HG03135 (cell line): ENCODE data around the gene GPATCH2L.

Source experiments
- ATAC-seq: cut with Tn5 transposase; IDR thresholded peaks from one replicate; pipeline ENCODE4 v1.9.1; 2021; ENCODE audit warnings: mild to moderate bottlenecking, moderate library complexity; ENCODE audit not compliant: unreplicated experiment

Gene GPATCH2L

GRCh38 chr14:76252471-76252870 lies 100.7 kb downstream of the GPATCH2L start:
- no peak for ATAC-seq

- no peak for ATAC-seq
These were observed 101.4 kb downstream of the GPATCH2L start for GRCh38 chr14:76253111-76253510.

- ATAC-seq = no peak
These were observed 104.8 kb downstream of the GPATCH2L start for GRCh38 chr14:76256545-76256944.

- no peak for ATAC-seq
These were observed 105.5 kb downstream of the GPATCH2L start for GRCh38 chr14:76257111-76257803.

- ATAC-seq = no peak
These were observed 106.2 kb downstream of the GPATCH2L start for GRCh38 chr14:76257842-76258397.

- no peak for ATAC-seq
These were observed 107.5 kb downstream of the GPATCH2L start for GRCh38 chr14:76259029-76259735.

- ATAC-seq = no peak
These were observed 109.0 kb downstream of the GPATCH2L start for GRCh38 chr14:76260749-76261148.

GRCh38 chr14:76261371-76261811 lies 109.7 kb downstream of the GPATCH2L start:
- ATAC-seq = no peak

- no peak for ATAC-seq
These were observed 110.9 kb downstream of the GPATCH2L start for GRCh38 chr14:76262641-76263040.
